ENCODE data around the gene CGB8.
"Not testable (repeated sequence)": the region's sequence is repeated elsewhere in the genome, so short reads cannot be mapped to it uniquely, and the experiment has no call there.

Gene CGB8

DNA sequence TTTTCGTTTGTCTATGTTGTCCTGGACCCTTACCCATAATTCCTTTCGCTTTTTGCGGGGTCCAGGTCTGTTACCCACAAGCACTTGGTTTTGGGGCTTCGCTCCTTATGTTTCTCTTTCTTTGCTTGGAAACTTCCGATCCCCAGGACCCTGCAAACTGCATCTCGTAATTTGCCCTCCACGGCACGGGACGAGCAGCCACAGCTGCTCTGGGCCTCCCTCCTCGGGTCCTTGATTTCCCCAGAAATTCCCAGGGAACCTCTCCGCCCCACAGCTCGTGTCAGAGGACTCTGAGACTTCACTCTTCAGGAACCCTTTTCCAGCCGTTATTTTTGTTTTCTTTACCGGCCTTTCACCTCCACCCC, 36.9 kb upstream of the CGB8 start:
- no peak for DNase-seq (ENCODE audit: low read depth, low spot score)
- Histone ChIP-seq H3K4me1 (ENCODE audit: insufficient read depth, insufficient read length) (peaks cover 4% of the 10 kb centered on the region), H3K9ac (ENCODE audit: insufficient read length, low read depth) (peak overlapping the region; percentile 98), H3K4me3 (ENCODE audit: insufficient read length, low read depth) (peak overlapping the region; percentile 94), H3K27me3 (ENCODE audit: insufficient read depth, insufficient read length) (no peaks in the 10 kb centered on the region), H3K9me3 (ENCODE audit: insufficient read depth, low read length) (peaks cover 8% of the 10 kb centered on the region; the same call in 1 of the 2 replicates), H3K36me3 (ENCODE audit: insufficient read depth, insufficient read length, low read length) (peaks cover 35% of the 10 kb centered on the region)
- no peak for TF ChIP-seq YY1 (IDR thresholded peaks at IDR 0.05; ENCODE audit: insufficient read depth, insufficient read length)
- TF ChIP-seq ZNF274 (IDR thresholded peaks at IDR 0.05; ENCODE audit: low read depth, low read length) = no peak
- no peak for TF ChIP-seq SUZ12 (IDR thresholded peaks at IDR 0.05; ENCODE audit: extremely low read depth, insufficient read depth, insufficient read length)

DNA sequence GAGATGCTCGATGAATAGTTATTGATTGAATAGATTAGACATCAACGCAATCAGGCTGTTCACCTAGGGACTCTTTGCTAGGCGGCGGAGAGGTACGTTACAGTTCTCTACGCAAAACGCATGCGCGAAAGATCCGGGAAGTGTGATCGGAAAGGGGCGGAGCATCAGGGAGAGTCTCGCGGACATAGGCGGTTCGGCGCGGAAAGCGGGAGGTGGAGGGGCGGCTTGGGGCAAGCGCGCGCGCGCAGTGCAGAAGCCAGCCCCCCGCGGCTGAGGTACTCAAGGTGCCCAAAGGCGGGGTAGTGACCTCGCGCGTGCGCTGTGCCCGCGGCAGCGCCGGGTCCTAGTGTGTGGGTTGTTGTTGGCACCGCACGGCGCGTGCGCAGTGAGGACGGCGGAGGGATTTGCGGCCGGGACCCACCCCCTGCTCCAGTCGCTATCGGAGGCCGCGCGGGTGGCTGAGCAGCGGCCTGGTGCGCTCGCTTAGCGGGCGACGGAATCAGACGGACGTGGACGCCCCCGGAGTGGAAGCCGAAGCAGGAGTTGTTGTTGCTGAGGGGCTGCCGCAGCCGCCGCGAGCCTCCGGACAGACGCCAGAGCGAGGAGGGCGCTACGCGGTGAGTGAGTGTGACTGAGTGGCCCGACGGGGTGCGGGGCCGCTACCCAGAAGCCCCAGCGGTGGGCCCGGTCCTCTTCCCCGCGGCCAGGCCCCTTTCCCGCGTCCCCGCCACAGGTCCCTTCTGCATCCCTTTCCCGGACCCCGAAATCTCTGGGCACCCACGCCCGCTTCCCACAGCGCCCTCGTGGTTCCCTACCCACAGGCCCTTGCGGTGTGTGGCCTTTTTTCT, 36.3 kb upstream of the CGB8 start, which contains the start of gene SNRNP70:
Gene SNRNP70 (plus strand): TSS at position 432 of the 848 bp plus-strand sequence. CDS start 964 bp downstream, outside the sequence.
- Histone ChIP-seq H3K36me3 (ENCODE audit: insufficient read depth, insufficient read length, low read length) (peaks cover 29% of the 10 kb centered on the region), H3K9me3 (ENCODE audit: insufficient read depth, low read length) (peaks cover 8% of the 10 kb centered on the region; the same call in 1 of the 2 replicates), H3K4me3 (ENCODE audit: insufficient read length, low read depth) (peak within 1 kb of the TSS; percentile 94), H3K4me1 (ENCODE audit: insufficient read depth, insufficient read length) (peaks cover 4% of the 10 kb centered on the region), H3K27me3 (ENCODE audit: insufficient read depth, insufficient read length) (no peaks in the 10 kb centered on the region), H3K9ac (ENCODE audit: insufficient read length, low read depth) (peak within 1 kb of the TSS; percentile 98)
- TF ChIP-seq ZNF274 (IDR thresholded peaks at IDR 0.05; ENCODE audit: low read depth, low read length) (no peak), YY1 (IDR thresholded peaks at IDR 0.05; ENCODE audit: insufficient read depth, insufficient read length) (no peak)
- peak; percentile 96 for DNase-seq (ENCODE audit: low read depth, low spot score)

- H3K9ac ChIP-seq (ENCODE audit: insufficient read length, low read depth) = peak overlapping the region; percentile 76
- no peak for DNase-seq (ENCODE audit: low read depth, low spot score)
Measured at GRCh38 chr19:49084206-49085019, 35.5 kb upstream of the CGB8 start.

DNA sequence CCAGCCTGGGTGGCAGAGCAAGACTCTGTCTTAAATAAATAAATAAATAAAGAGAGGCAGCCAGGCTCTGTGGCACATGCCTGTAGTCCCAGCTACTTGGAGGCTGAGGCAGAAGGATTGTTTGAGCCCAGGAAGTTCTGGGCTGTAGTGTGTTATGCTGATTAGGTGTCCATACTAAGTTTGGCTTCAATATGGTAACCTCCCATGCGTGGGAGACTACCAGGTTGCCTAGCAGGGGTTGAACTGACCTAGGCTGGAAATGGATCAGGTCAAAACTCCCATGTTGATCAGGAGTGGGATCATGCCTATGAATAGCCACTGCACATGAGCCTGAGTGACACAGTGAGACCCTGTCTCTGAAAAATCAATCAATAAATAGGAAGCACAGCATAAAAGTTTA, 32.4 kb upstream of the CGB8 start:
- Histone ChIP-seq H3K36me3 (ENCODE audit: insufficient read depth, insufficient read length, low read length) (peaks cover 2% of the 10 kb centered on the region), H3K4me1 (ENCODE audit: insufficient read depth, insufficient read length) (peaks cover 1% of the 10 kb centered on the region), H3K27me3 (ENCODE audit: insufficient read depth, insufficient read length) (no peaks in the 10 kb centered on the region), H3K9me3 (ENCODE audit: insufficient read depth, low read length) (peaks cover 8% of the 10 kb centered on the region; the same call in 1 of the 2 replicates), H3K4me3 (ENCODE audit: insufficient read length, low read depth) (no peak overlapping the region), H3K9ac (ENCODE audit: insufficient read length, low read depth) (no peak overlapping the region)
- no peak for TF ChIP-seq ZNF274 (IDR thresholded peaks at IDR 0.05; ENCODE audit: low read depth, low read length)
- no peak for TF ChIP-seq YY1 (IDR thresholded peaks at IDR 0.05; ENCODE audit: insufficient read depth, insufficient read length)
- TF ChIP-seq SUZ12 (IDR thresholded peaks at IDR 0.05; ENCODE audit: extremely low read depth, insufficient read depth, insufficient read length) = no peak
- DNase-seq (ENCODE audit: low read depth, low spot score) = no peak

More at GRCh38 chr19:49084206-49085019, 35.5 kb upstream of the CGB8 start:
- Histone ChIP-seq H3K9me3 (ENCODE audit: insufficient read depth, low read length) (peaks cover 8% of the 10 kb centered on the region; the same call in 1 of the 2 replicates), H3K27me3 (ENCODE audit: insufficient read depth, insufficient read length) (no peaks in the 10 kb centered on the region), H3K4me1 (ENCODE audit: insufficient read depth, insufficient read length) (peaks cover 4% of the 10 kb centered on the region), H3K4me3 (ENCODE audit: insufficient read length, low read depth) (peak overlapping the region; percentile 24), H3K36me3 (ENCODE audit: insufficient read depth, insufficient read length, low read length) (peaks cover 23% of the 10 kb centered on the region)
- TF ChIP-seq ZNF274 (IDR thresholded peaks at IDR 0.05; ENCODE audit: low read depth, low read length) (no peak), SUZ12 (IDR thresholded peaks at IDR 0.05; ENCODE audit: extremely low read depth, insufficient read depth, insufficient read length) (no peak), YY1 (IDR thresholded peaks at IDR 0.05; ENCODE audit: insufficient read depth, insufficient read length) (no peak)

GRCh38 chr19:49080392-49080791, 31.5 kb upstream of the CGB8 start:
- Histone ChIP-seq H3K4me3 (ENCODE audit: insufficient read length, low read depth) (no peak overlapping the region), H3K9me3 (ENCODE audit: insufficient read depth, low read length) (peaks cover 8% of the 10 kb centered on the region; the same call in 1 of the 2 replicates), H3K4me1 (ENCODE audit: insufficient read depth, insufficient read length) (no peaks in the 10 kb centered on the region), H3K9ac (ENCODE audit: insufficient read length, low read depth) (no peak overlapping the region), H3K36me3 (ENCODE audit: insufficient read depth, insufficient read length, low read length) (no peaks in the 10 kb centered on the region), H3K27me3 (ENCODE audit: insufficient read depth, insufficient read length) (no peaks in the 10 kb centered on the region)
- no peak for TF ChIP-seq SUZ12 (IDR thresholded peaks at IDR 0.05; ENCODE audit: extremely low read depth, insufficient read depth, insufficient read length)
- TF ChIP-seq YY1 (IDR thresholded peaks at IDR 0.05; ENCODE audit: insufficient read depth, insufficient read length) = no peak
- TF ChIP-seq ZNF274 (IDR thresholded peaks at IDR 0.05; ENCODE audit: low read depth, low read length) = no peak
- DNase-seq (ENCODE audit: low read depth, low spot score) = no peak

DNA sequence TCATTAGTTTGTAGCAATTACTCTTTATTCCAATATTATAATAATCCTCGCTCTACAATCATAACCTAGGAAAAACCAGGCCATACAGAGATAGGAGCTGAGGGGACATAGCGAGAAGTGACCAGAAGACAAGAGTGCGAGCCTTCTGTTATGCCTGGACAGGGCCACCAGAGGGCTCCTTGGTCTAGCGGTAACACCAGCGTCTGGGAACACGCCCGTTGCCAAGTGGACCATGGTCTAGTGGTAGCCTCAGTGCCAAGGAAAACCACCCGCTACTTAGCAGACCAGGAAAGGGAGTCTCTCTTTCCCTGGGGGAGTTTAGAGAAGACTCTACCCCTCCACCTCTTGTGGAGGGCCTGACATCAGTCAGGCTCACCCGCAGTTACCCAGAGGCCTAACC, 26.0 kb upstream of the CGB8 start:
- peaks cover 23% of the 10 kb centered on the region for H3K27me3 ChIP-seq (ENCODE audit: insufficient read depth, insufficient read length)
- H3K4me1 ChIP-seq (ENCODE audit: insufficient read depth, insufficient read length); DNase-seq (ENCODE audit: low read depth, low spot score); H3K36me3 ChIP-seq (ENCODE audit: insufficient read depth, insufficient read length, low read length); H3K9me3 ChIP-seq (ENCODE audit: insufficient read depth, low read length); H3K9ac ChIP-seq (ENCODE audit: insufficient read length, low read depth); H3K4me3 ChIP-seq (ENCODE audit: insufficient read length, low read depth): not testable (repeated sequence)

Data from NT2/D1 (cell line).